Measurements from ENCODE around the gene OLFM4. TPM values are rescaled to one million over a fixed set of nuclear protein-coding genes. Genes with fewer than 3 reads are reported as not detected.

Gene OLFM4
- total RNA-seq, 4 donors from 2014 or later = 0.18 to 1.7 TPM; not detected in 2

GRCh38 chr13:53050151-53050550 is 21.5 kb downstream of the OLFM4 start:
- WGBS, 2 donors = 73 to 74% methylated on average over 7 of the region's 7 CpGs
- Histone ChIP-seq H3K27me3 (no peaks in the 10 kb centered on the region), H3K36me3 (no peaks in the 10 kb centered on the region), H3K27ac (no peak overlapping the region), H3K4me3 (no peak overlapping the region), H3K4me1 (peaks cover 0 to 6% (median 0%) of the 10 kb centered on the region in 3 donors), H3K9me3 (no peaks in the 10 kb centered on the region)
- intact Hi-C loops (cut with DNase I) = no loop called here
- TF ChIP-seq POLR2A (IDR thresholded peaks at IDR 0.05) = no peak
- TF ChIP-seq CTCF (IDR thresholded peaks at IDR 0.05) = no peak
- no peak for DNase-seq

- Histone ChIP-seq H3K27me3 (no peaks in the 10 kb centered on the region), H3K4me1 (no peaks in the 10 kb centered on the region), H3K9me3 (no peaks in the 10 kb centered on the region), H3K36me3 (no peaks in the 10 kb centered on the region), H3K4me3 (no peak overlapping the region), H3K27ac (no peak overlapping the region)
- 33 to 50% methylated on average over 2 of the region's 2 CpGs for WGBS, 2 donors
- TF ChIP-seq CTCF (IDR thresholded peaks at IDR 0.05) = no peak
- no peak for TF ChIP-seq POLR2A (IDR thresholded peaks at IDR 0.05)
- intact Hi-C loops (cut with DNase I) = no loop called here
- no peak for DNase-seq
These were observed 24.1 kb downstream of the OLFM4 start for GRCh38 chr13:53052675-53053074.

GRCh38 chr13:53054569-53054968 is 26.0 kb downstream of the OLFM4 start:
- WGBS, 2 donors = 39 to 41% methylated on average over 4 of the region's 4 CpGs
- H3K27me3 ChIP-seq = no peaks in the 10 kb centered on the region
- H3K36me3 ChIP-seq = no peaks in the 10 kb centered on the region
- H3K4me1 ChIP-seq = no peaks in the 10 kb centered on the region
- intact Hi-C loops (cut with DNase I) = no loop called here
- H3K27ac ChIP-seq = no peak overlapping the region
- no peak overlapping the region for H3K4me3 ChIP-seq
- no peak for DNase-seq
- H3K9me3 ChIP-seq = no peaks in the 10 kb centered on the region
- no peak for TF ChIP-seq POLR2A (IDR thresholded peaks at IDR 0.05)
- no peak for TF ChIP-seq CTCF (IDR thresholded peaks at IDR 0.05)

- intact Hi-C loops (cut with DNase I) = no loop called here
- H3K27me3 ChIP-seq = peaks cover 0 to 3% (median 0%) of the 10 kb centered on the region in 4 donors
- H3K36me3 ChIP-seq = no peaks in the 10 kb centered on the region
- H3K4me1 ChIP-seq = no peaks in the 10 kb centered on the region
- H3K4me3 ChIP-seq = no peak overlapping the region
- TF ChIP-seq CTCF (IDR thresholded peaks at IDR 0.05) (no peak), POLR2A (IDR thresholded peaks at IDR 0.05) (no peak)
- no peak for DNase-seq
- 83 to 90% methylated on average over 2 to 3 of the region's 3 CpGs for WGBS, 2 donors
- H3K27ac ChIP-seq = no peak overlapping the region
- no peaks in the 10 kb centered on the region for H3K9me3 ChIP-seq
These were observed 29.6 kb downstream of the OLFM4 start for GRCh38 chr13:53058065-53058679.

- intact Hi-C loops (cut with DNase I) = no loop called here
- peaks cover 0 to 15% (median 0%) of the 10 kb centered on the region in 4 donors for H3K27me3 ChIP-seq
- WGBS, 2 donors = 78 to 80% methylated on average over 8 to 9 of the region's 9 CpGs
- H3K27ac ChIP-seq = no peak overlapping the region
- no peak for DNase-seq
- no peak overlapping the region for H3K4me3 ChIP-seq
- TF ChIP-seq POLR2A (IDR thresholded peaks at IDR 0.05) = no peak
- no peak for TF ChIP-seq CTCF (IDR thresholded peaks at IDR 0.05)
- no peaks in the 10 kb centered on the region for H3K9me3 ChIP-seq
- no peaks in the 10 kb centered on the region for H3K4me1 ChIP-seq
- no peaks in the 10 kb centered on the region for H3K36me3 ChIP-seq
These were observed 32.4 kb downstream of the OLFM4 start for GRCh38 chr13:53060840-53061490.

All from esophagus squamous epithelium (tissue), 5 donors.